ENCODE measurements around the gene WNT11. TPM values are rescaled to one million over a fixed set of nuclear protein-coding genes. Genes with fewer than 3 reads are reported as not detected.

The WNT11 gene
- polyA plus RNA-seq, 1 donor (not counting 4 experiments of a cell fraction or from before 2014, with no cell fraction given), result not detected

GRCh38 chr11:76242004-76242779 is 35.9 kb upstream of the WNT11 start:
- no peak overlapping the region for H3K9ac ChIP-seq (ENCODE audit: control insufficient read depth, extremely low read depth, insufficient read depth, low read length)
- FAIRE-seq, result no peak
- TF ChIP-seq CTCF (optimal IDR thresholded peaks at IDR 0.05 in 1 of 3, IDR thresholded peaks at IDR 0.05 in 1 of 3, conservative IDR thresholded peaks at IDR 0.05 in 1 of 3; ENCODE audit: extremely low read depth in 1 of 3, insufficient read depth in 2 of 3, low read length in 3 of 3) (no peak), EZH2 (IDR thresholded peaks at IDR 0.05; ENCODE audit: low read length) (no peak)
- H3K4me1 ChIP-seq (ENCODE audit: control insufficient read depth, extremely low read depth, insufficient read depth, low read length), result no peaks in the 10 kb centered on the region
- H3K9me1 ChIP-seq (ENCODE audit: control insufficient read depth, extremely low read depth, insufficient read depth, low read length), result no peaks in the 10 kb centered on the region
- no peak overlapping the region for H3K4me3 ChIP-seq (ENCODE audit: control insufficient read depth in 2 of 3, extremely low read depth in 1 of 3, insufficient read depth in 2 of 3, low read depth in 1 of 3, low read length in 3 of 3)
- peaks cover 26% of the 10 kb centered on the region for H3K27me3 ChIP-seq (ENCODE audit: control insufficient read depth, extremely low read depth, insufficient read depth, low read length)
- H3K4me2 ChIP-seq (ENCODE audit: control insufficient read depth, extremely low read depth, insufficient read depth, low read depth, low read length), result no peak overlapping the region
- DNase-seq (ENCODE audit: low read depth, low spot score), result no peak
- H3K36me3 ChIP-seq (ENCODE audit: control insufficient read depth in 2 of 2, extremely low read depth in 1 of 2, insufficient read depth in 2 of 2, low read length in 2 of 2), result no peaks in the 10 kb centered on the region
- H4K20me1 ChIP-seq (ENCODE audit: control insufficient read depth, extremely low read depth, insufficient read depth, low read length), result no peaks in the 10 kb centered on the region
- dilution Hi-C loops (cut with MboI; ENCODE audit: extremely low pct_ligation_motif_present, low sequenced_read_pairs), result no loop called here
- H3K9me3 ChIP-seq (ENCODE audit: control insufficient read depth, low read depth, low read length), result no peaks in the 10 kb centered on the region
- H3K79me2 ChIP-seq (ENCODE audit: control insufficient read depth, insufficient read depth, low read length), result no peaks in the 10 kb centered on the region
- no peak overlapping the region for H3K27ac ChIP-seq (ENCODE audit: control insufficient read depth, insufficient read depth, low read length)
- H2AFZ ChIP-seq (ENCODE audit: control insufficient read depth, low read length), result no peak overlapping the region

GRCh38 chr11:76241243-76242000 is 35.1 kb upstream of the WNT11 start:
- H3K79me2 ChIP-seq (ENCODE audit: control insufficient read depth, insufficient read depth, low read length), result no peaks in the 10 kb centered on the region
- no peak overlapping the region for H3K4me2 ChIP-seq (ENCODE audit: control insufficient read depth, extremely low read depth, insufficient read depth, low read depth, low read length)
- H3K9ac ChIP-seq (ENCODE audit: control insufficient read depth, extremely low read depth, insufficient read depth, low read length), result no peak overlapping the region
- H2AFZ ChIP-seq (ENCODE audit: control insufficient read depth, low read length), result no peak overlapping the region
- FAIRE-seq (no peak), DNase-seq (ENCODE audit: low read depth, low spot score) (no peak)
- TF ChIP-seq EZH2 (IDR thresholded peaks at IDR 0.05; ENCODE audit: low read length) (no peak), CTCF (optimal IDR thresholded peaks at IDR 0.05 in 1 of 3, IDR thresholded peaks at IDR 0.05 in 1 of 3, conservative IDR thresholded peaks at IDR 0.05 in 1 of 3; ENCODE audit: extremely low read depth in 1 of 3, insufficient read depth in 2 of 3, low read length in 3 of 3) (no peak)
- H4K20me1 ChIP-seq (ENCODE audit: control insufficient read depth, extremely low read depth, insufficient read depth, low read length), result no peaks in the 10 kb centered on the region
- no peaks in the 10 kb centered on the region for H3K4me1 ChIP-seq (ENCODE audit: control insufficient read depth, extremely low read depth, insufficient read depth, low read length)
- peaks cover 26% of the 10 kb centered on the region for H3K27me3 ChIP-seq (ENCODE audit: control insufficient read depth, extremely low read depth, insufficient read depth, low read length)
- H3K27ac ChIP-seq (ENCODE audit: control insufficient read depth, insufficient read depth, low read length), result no peak overlapping the region
- no peaks in the 10 kb centered on the region for H3K36me3 ChIP-seq (ENCODE audit: control insufficient read depth in 2 of 2, extremely low read depth in 1 of 2, insufficient read depth in 2 of 2, low read length in 2 of 2)
- no peaks in the 10 kb centered on the region for H3K9me3 ChIP-seq (ENCODE audit: control insufficient read depth, low read depth, low read length)
- H3K4me3 ChIP-seq (ENCODE audit: control insufficient read depth in 2 of 3, extremely low read depth in 1 of 3, insufficient read depth in 2 of 3, low read depth in 1 of 3, low read length in 3 of 3), result no peak overlapping the region
- H3K9me1 ChIP-seq (ENCODE audit: control insufficient read depth, extremely low read depth, insufficient read depth, low read length), result no peaks in the 10 kb centered on the region
- dilution Hi-C loops (cut with MboI; ENCODE audit: extremely low pct_ligation_motif_present, low sequenced_read_pairs), result no loop called here

All from keratinocyte (primary cell).